OCI-LY7 (cell line): ENCODE results near the gene MAP2K2. TPM values are rescaled to one million over a fixed set of nuclear protein-coding genes. Genes with fewer than 3 reads are reported as not detected.

ENCODE experiments used
- BruUV-seq: library from RNA; stranded (reverse); fragments of 400-500 nt; replicated peaks from 2 replicates; lab custom pipeline; 2021; lab: Mats Ljungman, UMichigan
- CTCF ChIA-PET: fragments of 300-600 bp; sonication (Branson Sonifier 250); formaldehyde crosslinking; loops from one replicate; lab custom pipeline; 2022; ENCODE audit warnings: antibody characterized with exemption; ENCODE audit not compliant: unreplicated experiment; lab: Charles Lee
- POLR2A ChIA-PET: fragments of 300-600 bp; sonication (Branson Sonifier 250); formaldehyde crosslinking; loops from one replicate; lab custom pipeline; 2022; ENCODE audit warnings: antibody characterized with exemption; lab: Charles Lee
- DNase-seq: peaks from one replicate; pipeline ENCODE4 v3.0.0-alpha.2; 2015; ENCODE audit warnings: low spot score
- H2AFZ ChIP-seq: fragments of 200-600 bp; sonication (generic), shearing (Covaris generic); 2 replicates; pipeline ENCODE4 v1.6.1; 2014; ENCODE audit warnings: mild to moderate bottlenecking, antibody characterized with exemption, low read length, moderate library complexity
- H3K27ac ChIP-seq: fragments of 200-600 bp; sonication (generic); 2 replicates; pipeline ENCODE4 v1.5.1; 2014; ENCODE audit warnings: mixed run types, low read depth, mild to moderate bottlenecking, moderate library complexity, low read length, inconsistent platforms; ENCODE audit not compliant: poor library complexity, severe bottlenecking
- H3K36me3 ChIP-seq: fragments of 200-600 bp; sonication (generic); 2 replicates; pipeline ENCODE4 v1.6.1; 2014; ENCODE audit warnings: mild to moderate bottlenecking, antibody characterized with exemption, low read length, moderate library complexity, mixed read lengths; ENCODE audit not compliant: insufficient read depth
- H3K4me1 ChIP-seq: fragments of 200-600 bp; sonication (generic); 2 replicates; pipeline ENCODE4 v1.5.1; 2014; ENCODE audit warnings: mild to moderate bottlenecking, low read length; ENCODE audit not compliant: insufficient read depth, poor library complexity, severe bottlenecking
- H3K4me2 ChIP-seq: fragments of 200-600 bp; sonication (generic); 2 replicates; pipeline ENCODE4 v1.6.1; 2014; ENCODE audit warnings: mild to moderate bottlenecking, low read length
- H3K4me3 ChIP-seq: fragments of 200-600 bp; sonication (generic); 2 replicates; pipeline ENCODE4 v1.5.1; 2014; ENCODE audit warnings: mild to moderate bottlenecking, low read depth, low read length; ENCODE audit not compliant: poor library complexity, severe bottlenecking
- H3K79me2 ChIP-seq: fragments of 200-600 bp; sonication (generic); 2 replicates; pipeline ENCODE4 v1.6.1; 2016; ENCODE audit warnings: low read depth, mild to moderate bottlenecking, low read length, moderate library complexity, mixed read lengths; ENCODE audit not compliant: insufficient read depth
- H3K9me2 ChIP-seq: fragments of 200-600 bp; sonication (generic); 2 replicates; pipeline ENCODE4 v1.6.1; 2016; ENCODE audit warnings: mild to moderate bottlenecking, low read length, mixed read lengths; ENCODE audit not compliant: insufficient read depth
- H3K9me3 ChIP-seq: fragments of 200-600 bp; sonication (generic); 2 replicates; pipeline ENCODE4 v1.6.1; 2014; ENCODE audit warnings: mild to moderate bottlenecking, mixed run types, low read length, mixed read lengths
- H4K20me1 ChIP-seq: fragments of 200-600 bp; sonication (generic); 2 replicates; pipeline ENCODE4 v1.6.1; 2014; ENCODE audit warnings: mild to moderate bottlenecking, antibody characterized with exemption, low read length, moderate library complexity, mixed read lengths; ENCODE audit not compliant: insufficient read depth
- CTCF ChIP-seq: fragments of 200-600 bp; sonication (generic); conservative IDR thresholded peaks from 2 replicates; pipeline ENCODE4 v1.5.1; 2014; ENCODE audit warnings: mild to moderate bottlenecking, antibody characterized with exemption, low read length, moderate library complexity, mixed read lengths
- EZH2phosphoT487 ChIP-seq: fragments of 200-600 bp; sonication (generic); IDR thresholded peaks from 2 replicates; pipeline ENCODE4 v1.6.1; 2018; ENCODE audit warnings: low read depth, borderline replicate concordance, mild to moderate bottlenecking, mixed run types, antibody characterized with exemption, low read length, moderate library complexity, mixed read lengths
- intact Hi-C: fragments of 100-400 bp; cut with micrococcal nuclease; formaldehyde crosslinking; loops from one replicate; pipeline ENCODE4 v1.10.0; 2022; ENCODE audit not compliant: unreplicated experiment
- total RNA-seq, 2 experiments: library from RNA; depleted of rRNA in 1 of 2; stranded (reverse); fragments of >200 nt in 1 of 2; shearing (Covaris generic) in 1 of 2; gene quantifications; 2 replicates each; pipeline ENCODE4 v1.2.3, GENCODE V29; 2014 to 2022

Gene MAP2K2
- total RNA-seq, 2 experiments from 2014 or later, result 105 to 116 TPM

GRCh38 chr19:4121273-4121612, 2.7 kb downstream of the MAP2K2 start:
- Histone ChIP-seq H3K27ac (no peak overlapping the region), H3K9me3 (no peaks in the 10 kb centered on the region), H3K79me2 (peaks cover 13% of the 10 kb centered on the region), H3K4me1 (peaks cover 19% of the 10 kb centered on the region), H3K4me2 (no peak overlapping the region), H3K4me3 (no peak overlapping the region), H3K9me2 (no peaks in the 10 kb centered on the region), H2AFZ (no peak overlapping the region), H3K36me3 (peaks cover 32% of the 10 kb centered on the region), H4K20me1 (no peaks in the 10 kb centered on the region)
- intact Hi-C loops, result loop anchor here (5.0 kb wide), 1 partner anchor 134 kb away; the partner anchor contains the start of gene EEF2
- DNase-seq, result no peak
- ChIA-PET CTCF (no interaction called here), POLR2A (no interaction called here)
- TF ChIP-seq EZH2phosphoT487 (no peak), CTCF (no peak)
- BruUV-seq, result no TSS peak

GRCh38 chr19:4120559-4121272, 3.2 kb downstream of the MAP2K2 start:
- Histone ChIP-seq H3K36me3 (peaks cover 38% of the 10 kb centered on the region), H3K9me3 (no peaks in the 10 kb centered on the region), H3K4me1 (peaks cover 25% of the 10 kb centered on the region), H3K4me2 (no peak overlapping the region), H3K9me2 (no peaks in the 10 kb centered on the region), H2AFZ (no peak overlapping the region), H3K79me2 (peaks cover 13% of the 10 kb centered on the region), H4K20me1 (no peaks in the 10 kb centered on the region), H3K27ac (no peak overlapping the region), H3K4me3 (no peak overlapping the region)
- ChIA-PET CTCF (interaction anchor here (0.9 kb wide), 1 partner anchor 10 kb away, joined by 3 read pairs; no protein-coding TSS in a partner anchor), POLR2A (no interaction called here)
- intact Hi-C loops, result loop anchor here (5.0 kb wide), 1 partner anchor 133 kb away; the partner anchor contains the start of gene EEF2
- no TSS peak for BruUV-seq
- no peak for DNase-seq
- TF ChIP-seq EZH2phosphoT487 (no peak), CTCF (no peak)

- Histone ChIP-seq H4K20me1 (no peaks in the 10 kb centered on the region), H3K9me3 (no peaks in the 10 kb centered on the region), H3K4me1 (peaks cover 33% of the 10 kb centered on the region), H3K4me3 (no peak overlapping the region), H2AFZ (no peak overlapping the region), H3K9me2 (no peaks in the 10 kb centered on the region), H3K27ac (no peak overlapping the region), H3K4me2 (no peak overlapping the region), H3K36me3 (peaks cover 43% of the 10 kb centered on the region), H3K79me2 (peaks cover 13% of the 10 kb centered on the region)
- intact Hi-C loops, result loop anchor here (5.0 kb wide), 1 partner anchor 132 kb away; the partner anchor contains the start of gene EEF2
- DNase-seq, result no peak
- ChIA-PET POLR2A (no interaction called here), CTCF (interaction anchor here (0.9 kb wide), 1 partner anchor 9 kb away, joined by 3 read pairs; no protein-coding TSS in a partner anchor)
- BruUV-seq, result no TSS peak
- no peak for TF ChIP-seq CTCF
- no peak for TF ChIP-seq EZH2phosphoT487
Observed at GRCh38 chr19:4119763-4120162, 4.2 kb downstream of the MAP2K2 start.
